Measurements from ENCODE around the gene VCY. TPM values are rescaled to one million over a fixed set of nuclear protein-coding genes. Genes with fewer than 3 reads are reported as not detected.
"Not testable (repeated sequence)": the region's sequence is repeated elsewhere in the genome, so short reads cannot be mapped to it uniquely, and the experiment has no call there.

VCY gene
- total RNA-seq (2013; cell fraction: nucleolus; rRNA removed) = not detected in 2 replicates
- total RNA-seq (2014; rRNA removed) = not detected in 2 replicates
- total RNA-seq (2014; rRNA removed; fragmentation: Illumina TruSeq; extraction: Trizol) = not detected in 2 replicates
- not detected in 2 replicates for total RNA-seq (2021)
- polyA plus RNA-seq (2011; ENCODE audit: low read depth) = not detected
- not detected in 2 replicates for polyA plus RNA-seq (2011; rRNA removed)
- polyA plus RNA-seq (2011; cell fraction: cytosol; rRNA removed) = not detected in 2 replicates
- polyA plus RNA-seq (2011; cell fraction: nucleus; rRNA removed) = not detected in 2 replicates
- polyA plus RNA-seq (2012) = not detected in 2 replicates
- polyA plus RNA-seq (2014; fragmentation: Illumina TruSeq; extraction: Trizol) = not detected in 2 replicates
- not detected for polyA plus RNA-seq (2014; fragmentation: Nextera tagmentation; extraction: Ambion mirVana)
- not detected in 2 replicates for polyA plus RNA-seq (2014; rRNA removed)
- polyA plus RNA-seq (2016; fragmentation: Nextera tagmentation; extraction: Ambion mirVana) = not detected
- not detected in 2 replicates for polyA minus RNA-seq (2011; rRNA and poly(A)+ RNA removed)
- polyA minus RNA-seq (2011; cell fraction: cytosol; rRNA and poly(A)+ RNA removed) = not detected in 2 replicates
- polyA minus RNA-seq (2011; cell fraction: nucleus; rRNA and poly(A)+ RNA removed) = not detected in 2 replicates
- not detected for Bru-seq, nascent RNA
- not detected for BruChase-seq, experiment 1, labeled RNA remaining after a 6-hour chase
- not detected for BruChase-seq, experiment 2, labeled RNA remaining after a 2-hour chase
- long read RNA-seq, experiment 1 = 0 reads
- long read RNA-seq, experiment 2 = 0 reads

GRCh38 chrY:13986373-13986772 lies at the start of gene VCY:
TSS of gene VCY (minus strand) at chrY:13986473. CDS start at chrY:13986440, 33 bp downstream.
- intact Hi-C loops (cut with micrococcal nuclease; ENCODE audit: unreplicated experiment); POLR2A ChIA-PET; H3K36me3 ChIP-seq (ENCODE audit: control insufficient read depth in 2 of 2, insufficient read depth in 2 of 2, low read length in 1 of 2); H3K4me2 ChIP-seq (ENCODE audit: control insufficient read depth, insufficient read depth); H3K27ac ChIP-seq (ENCODE audit: control insufficient read depth, insufficient read depth); RAD21 ChIA-PET (ENCODE audit: unreplicated experiment); H3K79me2 ChIP-seq (ENCODE audit: control insufficient read depth, insufficient read depth, low read length); ATAC-seq; H3K4me3 ChIP-seq; H3K9me3 ChIP-seq (replicated peaks; ENCODE audit: control insufficient read depth, insufficient read depth, low read length); BruUV-seq (replicated peaks); FAIRE-seq; DNase-seq (ENCODE audit: low read depth, low spot score); H3K9ac ChIP-seq (ENCODE audit: control insufficient read depth, insufficient read depth, low read length); H2AFZ ChIP-seq (ENCODE audit: control insufficient read depth, low read depth, low read length); H4K20me1 ChIP-seq (ENCODE audit: control insufficient read depth, insufficient read depth); in situ Hi-C loops (cut with MboI); H3K27me3 ChIP-seq (replicated peaks in 1 of 2; ENCODE audit: control insufficient read depth in 2 of 2, insufficient read depth in 2 of 2, low read length in 1 of 2); CTCF ChIA-PET; H3K4me1 ChIP-seq (ENCODE audit: control insufficient read depth, insufficient read depth, low read length); SMC1A ChIA-PET (ENCODE audit: uncharacterized antibody, unreplicated experiment): not testable (repeated sequence)
- WGBS (ENCODE audit: insufficient coverage, insufficient replicate concordance, low lambda C conversion rate, missing lambda C conversion rate) = no CpG with 5 or more reads among the region's 19 CpGs

- H3K9me3 ChIP-seq (replicated peaks; ENCODE audit: control insufficient read depth, insufficient read depth, low read length); H3K9ac ChIP-seq (ENCODE audit: control insufficient read depth, insufficient read depth, low read length); ATAC-seq; H3K36me3 ChIP-seq (ENCODE audit: control insufficient read depth in 2 of 2, insufficient read depth in 2 of 2, low read length in 1 of 2); intact Hi-C loops (cut with micrococcal nuclease; ENCODE audit: unreplicated experiment); H3K79me2 ChIP-seq (ENCODE audit: control insufficient read depth, insufficient read depth, low read length); RAD21 ChIA-PET (ENCODE audit: unreplicated experiment); SMC1A ChIA-PET (ENCODE audit: uncharacterized antibody, unreplicated experiment); H3K4me1 ChIP-seq (ENCODE audit: control insufficient read depth, insufficient read depth, low read length); H3K4me2 ChIP-seq (ENCODE audit: control insufficient read depth, insufficient read depth); DNase-seq (ENCODE audit: low read depth, low spot score); H3K27me3 ChIP-seq (replicated peaks in 1 of 2; ENCODE audit: control insufficient read depth in 2 of 2, insufficient read depth in 2 of 2, low read length in 1 of 2); H2AFZ ChIP-seq (ENCODE audit: control insufficient read depth, low read depth, low read length); BruUV-seq (replicated peaks); H4K20me1 ChIP-seq (ENCODE audit: control insufficient read depth, insufficient read depth); FAIRE-seq; H3K4me3 ChIP-seq; H3K27ac ChIP-seq (ENCODE audit: control insufficient read depth, insufficient read depth); POLR2A ChIA-PET; CTCF ChIA-PET; in situ Hi-C loops (cut with MboI): not testable (repeated sequence)
- WGBS (ENCODE audit: insufficient coverage, insufficient replicate concordance, low lambda C conversion rate, missing lambda C conversion rate) = no CpG with 5 or more reads among the region's 2 CpGs
These were observed 44.1 kb upstream of the VCY start for GRCh38 chrY:14030395-14030794.

- H3K9me3 ChIP-seq (replicated peaks; ENCODE audit: control insufficient read depth, insufficient read depth, low read length); H3K4me3 ChIP-seq; BruUV-seq (replicated peaks); H3K79me2 ChIP-seq (ENCODE audit: control insufficient read depth, insufficient read depth, low read length); in situ Hi-C loops (cut with MboI); DNase-seq (ENCODE audit: low read depth, low spot score); CTCF ChIA-PET; H3K4me2 ChIP-seq (ENCODE audit: control insufficient read depth, insufficient read depth); POLR2A ChIA-PET; H2AFZ ChIP-seq (ENCODE audit: control insufficient read depth, low read depth, low read length); SMC1A ChIA-PET (ENCODE audit: uncharacterized antibody, unreplicated experiment); H3K4me1 ChIP-seq (ENCODE audit: control insufficient read depth, insufficient read depth, low read length); intact Hi-C loops (cut with micrococcal nuclease; ENCODE audit: unreplicated experiment); FAIRE-seq; H3K9ac ChIP-seq (ENCODE audit: control insufficient read depth, insufficient read depth, low read length); H3K27ac ChIP-seq (ENCODE audit: control insufficient read depth, insufficient read depth); H3K27me3 ChIP-seq (replicated peaks in 1 of 2; ENCODE audit: control insufficient read depth in 2 of 2, insufficient read depth in 2 of 2, low read length in 1 of 2); H3K36me3 ChIP-seq (ENCODE audit: control insufficient read depth in 2 of 2, insufficient read depth in 2 of 2, low read length in 1 of 2); RAD21 ChIA-PET (ENCODE audit: unreplicated experiment); ATAC-seq; H4K20me1 ChIP-seq (ENCODE audit: control insufficient read depth, insufficient read depth): not testable (repeated sequence)
- no CpG with 5 or more reads among the region's 2 CpGs for WGBS (ENCODE audit: insufficient coverage, insufficient replicate concordance, low lambda C conversion rate, missing lambda C conversion rate)
These were observed 25.6 kb upstream of the VCY start for GRCh38 chrY:14011916-14012315.

- BruUV-seq (replicated peaks); H4K20me1 ChIP-seq (ENCODE audit: control insufficient read depth, insufficient read depth); H3K27ac ChIP-seq (ENCODE audit: control insufficient read depth, insufficient read depth); H3K9me3 ChIP-seq (replicated peaks; ENCODE audit: control insufficient read depth, insufficient read depth, low read length); H3K79me2 ChIP-seq (ENCODE audit: control insufficient read depth, insufficient read depth, low read length); H3K27me3 ChIP-seq (replicated peaks in 1 of 2; ENCODE audit: control insufficient read depth in 2 of 2, insufficient read depth in 2 of 2, low read length in 1 of 2); CTCF ChIA-PET; ATAC-seq; SMC1A ChIA-PET (ENCODE audit: uncharacterized antibody, unreplicated experiment); H3K36me3 ChIP-seq (ENCODE audit: control insufficient read depth in 2 of 2, insufficient read depth in 2 of 2, low read length in 1 of 2); in situ Hi-C loops (cut with MboI); H3K4me1 ChIP-seq (ENCODE audit: control insufficient read depth, insufficient read depth, low read length); FAIRE-seq; H3K4me2 ChIP-seq (ENCODE audit: control insufficient read depth, insufficient read depth); H2AFZ ChIP-seq (ENCODE audit: control insufficient read depth, low read depth, low read length); intact Hi-C loops (cut with micrococcal nuclease; ENCODE audit: unreplicated experiment); POLR2A ChIA-PET; H3K4me3 ChIP-seq; RAD21 ChIA-PET (ENCODE audit: unreplicated experiment); DNase-seq (ENCODE audit: low read depth, low spot score); H3K9ac ChIP-seq (ENCODE audit: control insufficient read depth, insufficient read depth, low read length): not testable (repeated sequence)
- WGBS (ENCODE audit: insufficient coverage, insufficient replicate concordance, low lambda C conversion rate, missing lambda C conversion rate) = no CpG with 5 or more reads among the region's 2 CpGs
These were observed 43.9 kb downstream of the VCY start for GRCh38 chrY:13942406-13942805.
